ENCODE results near the gene KAT6B.

DNA sequence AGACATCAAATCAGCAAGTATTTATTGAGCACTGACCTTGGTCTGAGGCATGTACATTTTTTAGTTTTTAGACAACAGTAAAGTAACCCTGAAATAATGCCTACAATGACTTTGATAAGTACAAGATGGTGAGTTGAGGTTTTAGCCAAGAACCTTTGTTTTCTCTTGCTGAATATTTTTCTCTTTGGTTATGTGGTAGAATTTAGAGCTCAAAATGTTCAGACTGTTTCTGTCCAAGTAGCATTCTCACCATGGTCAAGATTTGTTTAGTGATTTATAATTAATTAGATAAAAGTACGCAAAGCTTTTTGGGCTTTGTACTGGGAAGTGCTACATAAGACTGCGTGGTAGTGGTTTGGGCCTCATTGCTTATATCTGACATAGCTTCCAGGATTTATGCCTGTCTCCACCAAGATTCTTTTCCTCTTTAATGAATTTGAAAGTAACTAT, 102.4 kb downstream of the KAT6B start:
- TF ChIP-seq CTCF (IDR thresholded peaks at IDR 0.05): no peak
- no peak for TF ChIP-seq ZFX (IDR thresholded peaks at IDR 0.05; ENCODE audit: borderline replicate concordance)

Data from 22Rv1 (cell line).